Panc1 (cell line): ENCODE measurements around the gene NPAS3. TPM values are rescaled to one million over a fixed set of nuclear protein-coding genes. Genes with fewer than 3 reads are reported as not detected.

Experiments used
- ATAC-seq: fragments of 200-7000 bp; cut with Tn5 transposase; 2 replicates; pipeline ENCODE4 v1.9.1; 2020; ENCODE audit warnings: mild to moderate bottlenecking, moderate library complexity
- BruUV-seq: library from RNA; stranded (reverse); fragments of 400-500 nt; replicated peaks from 2 replicates; lab custom pipeline; 2021; lab: Mats Ljungman, UMichigan
- CTCF ChIA-PET: fragments of 300-600 bp; sonication (Branson Sonifier 250); formaldehyde crosslinking; loops from one replicate; lab custom pipeline; 2022; ENCODE audit warnings: antibody characterized with exemption; lab: Charles Lee
- POLR2A ChIA-PET: fragments of 300-600 bp; sonication (Branson Sonifier 250); formaldehyde crosslinking; loops from one replicate; lab custom pipeline; 2022; ENCODE audit warnings: antibody characterized with exemption; lab: Charles Lee
- DNase-seq: peaks from one replicate; pipeline ENCODE4 v3.0.0-alpha.2; 2010; ENCODE audit warnings: low read depth, low spot score
- H3K27ac ChIP-seq: 2 replicates; pipeline ENCODE4 v1.5.1; 2011; ENCODE audit warnings: mild to moderate bottlenecking, low read length, inconsistent platforms
- H3K27me3 ChIP-seq: fragments of 200-500 bp; sonication (Bioruptor generic); 2 replicates; pipeline ENCODE4 v1.6.0; 2014; ENCODE audit warnings: low read length, inconsistent platforms; ENCODE audit not compliant: control insufficient read depth, insufficient read depth
- H3K36me3 ChIP-seq: fragments of 200-500 bp; sonication (Bioruptor generic); 2 replicates; pipeline ENCODE4 v1.5.1; 2014; ENCODE audit warnings: inconsistent platforms, mild to moderate bottlenecking, low read length, moderate library complexity; ENCODE audit not compliant: control insufficient read depth, insufficient read depth
- H3K4me1 ChIP-seq: 2 replicates; pipeline ENCODE4 v1.5.1; 2011; ENCODE audit warnings: inconsistent platforms, mild to moderate bottlenecking, low read length, moderate library complexity; ENCODE audit not compliant: control insufficient read depth, insufficient read depth
- H3K4me3 ChIP-seq, 2 experiments: 2 replicates each; pipeline ENCODE4 v1.5.1; 2011 to 2012; ENCODE audit warnings: low read depth in 2 of 2, low read length in 2 of 2, mild to moderate bottlenecking in 2 of 2, inconsistent platforms in 1 of 2, moderate library complexity in 1 of 2
- H3K9me3 ChIP-seq: fragments of 200-500 bp; sonication (Bioruptor generic); 2 replicates; pipeline ENCODE4 v1.5.1; 2014; ENCODE audit warnings: low read depth, mild to moderate bottlenecking, inconsistent platforms, low read length, moderate library complexity; ENCODE audit not compliant: control insufficient read depth, insufficient read depth
- CTCF ChIP-seq: fragments of 450-650 bp; IDR thresholded peaks from 2 replicates; pipeline ENCODE4 v1.5.1; 2017; ENCODE audit warnings: mild to moderate bottlenecking
- POLR2AphosphoS5 ChIP-seq: IDR thresholded peaks from 2 replicates; pipeline ENCODE4 v1.6.1; 2012; ENCODE audit warnings: mild to moderate bottlenecking, low read depth, low read length, moderate library complexity
- REST ChIP-seq, 2 experiments: IDR thresholded peaks; 2 replicates each; pipeline ENCODE4 v1.6.1; 2011 to 2012; ENCODE audit warnings: low read depth in 2 of 2, control low read depth in 1 of 2, low read length in 1 of 2, mild to moderate bottlenecking in 1 of 2, moderate library complexity in 1 of 2; ENCODE audit not compliant: insufficient read depth in 1 of 2
- SIN3A ChIP-seq: IDR thresholded peaks from 2 replicates; pipeline ENCODE4 v1.6.1; 2012; ENCODE audit warnings: low read depth, mild to moderate bottlenecking, low read length, moderate library complexity, borderline replicate concordance; ENCODE audit not compliant: insufficient read depth
- TCF7L2 ChIP-seq: IDR thresholded peaks from 2 replicates; pipeline ENCODE4 v1.6.1; 2011; ENCODE audit warnings: mild to moderate bottlenecking, low read depth, low read length, inconsistent platforms
- in situ Hi-C: cut with HindIII; loops from 2 replicates; pipeline ENCODE4 v1.10.0; 2016; ENCODE audit warnings: low sequenced_read_pairs, low pct_unique_long_range_greater_than_20kb
- intact Hi-C: fragments of 100-400 bp; cut with micrococcal nuclease; formaldehyde crosslinking; loops from one replicate; pipeline ENCODE4 v1.10.0; 2022; ENCODE audit not compliant: unreplicated experiment
- total RNA-seq: library from RNA; stranded (reverse); gene quantifications from one replicate; pipeline ENCODE4 v1.2.1, GENCODE V29; 2021; ENCODE audit not compliant: unreplicated experiment

Gene NPAS3
- total RNA-seq, 1 experiment from 2014 or later = 0.23 TPM

- ATAC-seq = no peak
- no TSS peak for BruUV-seq
- intact Hi-C loops (no loop called here), in situ Hi-C loops (no loop called here)
- ChIA-PET CTCF (no interaction called here), POLR2A (no interaction called here)
- Histone ChIP-seq H3K36me3 (no peaks in the 10 kb centered on the region), H3K27me3 (no peaks in the 10 kb centered on the region), H3K9me3 (no peaks in the 10 kb centered on the region), H3K4me1 (no peaks in the 10 kb centered on the region), H3K27ac (no peak overlapping the region), H3K4me3 (no peak overlapping the region)
- DNase-seq = no peak
- TF ChIP-seq POLR2AphosphoS5 (no peak), CTCF (no peak), SIN3A (no peak), TCF7L2 (no peak)
Measured at GRCh38 chr14:33738491-33738890, 799.8 kb downstream of the NPAS3 start.

GRCh38 chr14:33740531-33740930 lies 801.9 kb downstream of the NPAS3 start:
- Histone ChIP-seq H3K27me3 (no peaks in the 10 kb centered on the region), H3K36me3 (no peaks in the 10 kb centered on the region), H3K9me3 (no peaks in the 10 kb centered on the region), H3K4me1 (no peaks in the 10 kb centered on the region), H3K4me3 (no peak overlapping the region), H3K27ac (no peak overlapping the region)
- ATAC-seq (no peak), DNase-seq (no peak)
- TF ChIP-seq REST (IDR thresholded peaks at IDR 0.05; ENCODE audit: insufficient read depth in 1 of 2, low read depth in 2 of 2, low read length in 1 of 2) (no peak), POLR2AphosphoS5 (no peak), TCF7L2 (no peak), CTCF (no peak), SIN3A (no peak)
- no TSS peak for BruUV-seq
- POLR2A ChIA-PET = no interaction called here
- in situ Hi-C loops = no loop called here
- intact Hi-C loops = no loop called here
- CTCF ChIA-PET = no interaction called here
